NCI-H345 (cell line): ENCODE measurements around the gene CDK11B.
"Not testable (repeated sequence)": the region's sequence is repeated elsewhere in the genome, so short reads cannot be mapped to it uniquely, and the experiment has no call there.

Experiments
- DNase-seq: peaks from one replicate; lab custom pipeline; 2025; lab: John Stamatoyannopoulos, UW

Gene CDK11B

GRCh38 chr1:1599030-1599934 lies 59.5 kb downstream of the CDK11B start:
- peak; percentile 40 for DNase-seq

GRCh38 chr1:1598720-1599029 lies 60.1 kb downstream of the CDK11B start:
- no peak for DNase-seq

GRCh38 chr1:1598051-1598719 lies 60.6 kb downstream of the CDK11B start:
- DNase-seq, result no peak

GRCh38 chr1:1597275-1597930 lies 61.4 kb downstream of the CDK11B start:
- no peak for DNase-seq

GRCh38 chr1:1596493-1597274 lies 62.1 kb downstream of the CDK11B start:
- DNase-seq, result no peak

- not testable (repeated sequence) for DNase-seq
Measured at GRCh38 chr1:1595341-1595740, 63.5 kb downstream of the CDK11B start.

- DNase-seq, result peak; percentile 57
Measured at GRCh38 chr1:1594602-1595260, 64.1 kb downstream of the CDK11B start.

GRCh38 chr1:1593834-1594601 lies 64.8 kb downstream of the CDK11B start:
- no peak for DNase-seq

- no peak for DNase-seq
Measured at GRCh38 chr1:1591452-1591851, 67.4 kb downstream of the CDK11B start.
